ENCODE data around the gene ICE1. TPM values are rescaled to one million over a fixed set of nuclear protein-coding genes. Genes with fewer than 3 reads are reported as not detected.

ICE1 gene
- polyA plus RNA-seq, 2 of the 4 experiments (the other 2 are of a cell fraction) = 16.3 to 33.1 TPM

DNA sequence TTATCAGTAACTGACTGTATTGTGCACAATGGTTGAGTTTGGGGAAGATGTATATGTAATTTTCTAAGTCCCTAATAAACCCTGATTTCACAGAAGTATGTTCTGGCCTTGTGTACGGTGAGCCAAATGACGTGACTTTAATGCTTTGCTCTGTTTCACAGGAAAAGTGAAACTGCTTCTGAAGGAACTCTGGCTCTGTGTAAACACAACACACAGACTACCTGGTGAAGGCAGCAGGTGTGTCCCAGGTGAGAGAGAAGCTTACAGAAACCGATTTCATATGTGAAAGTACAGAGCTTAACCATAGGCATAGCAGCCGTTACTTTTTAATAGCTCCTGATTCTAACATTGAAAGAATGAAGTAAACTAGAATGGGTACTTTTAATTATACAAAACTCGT is 31.9 kb downstream of the ICE1 start:
- ATAC-seq (no peak), FAIRE-seq (no peak), DNase-seq (ENCODE audit: low read depth in 1 of 2, low spot score in 1 of 2) (no peak)
- no peaks in the 10 kb centered on the region for H3K9me3 ChIP-seq
- H3K27ac ChIP-seq = no peak overlapping the region
- TF ChIP-seq MAZ (IDR thresholded peaks at IDR 0.05; ENCODE audit: borderline replicate concordance, low read depth, low read length) (no peak), POLR2AphosphoS2 (conservative IDR thresholded peaks at IDR 0.05; ENCODE audit: low read length) (no peak)
- POLR2A ChIA-PET = interaction anchor here (1.0 kb wide), 1 partner anchor 32 kb away, joined by 4 read pairs; the partner anchor contains the start of gene ICE1
- H3K4me1 ChIP-seq = no peaks in the 10 kb centered on the region
- WGBS (ENCODE audit: missing lambda C conversion rate) = 85% methylated on average over 5 of the region's 5 CpGs
- H3K4me2 ChIP-seq = no peak overlapping the region
- CTCF ChIA-PET = interaction anchor here (1.4 kb wide), 1 partner anchor 1124 kb away, joined by 3 read pairs; no protein-coding TSS in a partner anchor
- no peak overlapping the region for H3K4me3 ChIP-seq

DNA sequence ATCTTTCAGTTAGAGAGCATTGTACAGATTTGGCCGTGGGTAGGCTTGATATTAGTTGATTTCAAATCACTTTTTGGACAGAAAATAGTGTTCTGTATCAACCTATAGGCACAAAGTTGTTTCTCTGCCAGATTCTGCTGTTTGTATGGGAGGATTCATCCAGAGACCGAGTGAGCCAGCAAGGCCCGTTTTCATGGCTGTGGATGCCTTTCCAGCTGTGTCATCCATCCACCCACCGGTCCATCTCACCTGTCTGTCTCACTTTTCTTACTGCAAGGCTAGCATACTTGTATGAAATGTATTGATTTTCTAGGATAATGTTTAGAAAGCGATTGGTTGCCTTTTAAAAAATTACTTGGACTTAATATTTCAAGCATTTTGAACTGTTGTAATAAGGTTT is 34.4 kb downstream of the ICE1 start:
- POLR2A ChIA-PET = no interaction called here
- Histone ChIP-seq H3K9me3 (no peaks in the 10 kb centered on the region), H3K4me1 (no peaks in the 10 kb centered on the region), H3K4me2 (no peak overlapping the region), H3K27ac (no peak overlapping the region), H3K4me3 (no peak overlapping the region)
- DNase-seq (ENCODE audit: low read depth in 1 of 2, low spot score in 1 of 2) = no peak
- FAIRE-seq = no peak
- TF ChIP-seq RCOR1 (IDR thresholded peaks at IDR 0.05; ENCODE audit: low read depth, low read length) = no peak
- TF ChIP-seq, protein P1, sequence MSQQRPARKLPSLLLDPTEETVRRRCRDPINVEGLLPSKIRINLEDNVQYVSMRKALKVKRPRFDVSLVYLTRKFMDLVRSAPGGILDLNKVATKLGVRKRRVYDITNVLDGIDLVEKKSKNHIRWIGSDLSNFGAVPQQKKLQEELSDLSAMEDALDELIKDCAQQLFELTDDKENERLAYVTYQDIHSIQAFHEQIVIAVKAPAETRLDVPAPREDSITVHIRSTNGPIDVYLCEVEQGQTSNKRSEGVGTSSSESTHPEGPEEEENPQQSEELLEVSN (IDR thresholded peaks at IDR 0.05; ENCODE audit: borderline replicate concordance, low read depth) = no peak
- WGBS (ENCODE audit: missing lambda C conversion rate) = 82% methylated on average over 5 of the region's 5 CpGs
- no peak for ATAC-seq
- CTCF ChIA-PET = interaction anchor here (1.4 kb wide), 1 partner anchor 10 kb away, joined by 4 read pairs; no protein-coding TSS in a partner anchor

DNA sequence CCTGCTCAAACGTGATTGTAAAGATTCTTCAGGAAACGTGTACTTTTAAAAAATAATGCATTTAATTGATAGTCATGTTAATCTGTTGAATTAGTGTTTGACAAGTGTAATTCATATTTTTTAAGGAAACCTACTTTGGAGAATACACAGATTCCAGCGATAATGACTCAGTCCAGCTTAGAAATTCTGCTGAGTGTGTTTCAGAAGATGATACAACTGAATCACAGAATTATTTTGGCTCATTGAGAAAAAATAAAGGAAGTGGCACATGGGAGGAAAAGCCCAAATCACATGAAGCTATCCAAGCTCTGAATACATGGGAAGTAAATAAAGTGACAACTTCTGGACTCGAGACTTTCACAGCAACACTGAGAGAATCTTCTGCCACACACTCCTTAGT is 37.8 kb downstream of the ICE1 start:
- DNase-seq (ENCODE audit: low read depth in 1 of 2, low spot score in 1 of 2) = no peak
- H3K27ac ChIP-seq = no peak overlapping the region
- H3K9me3 ChIP-seq = no peaks in the 10 kb centered on the region
- POLR2A ChIA-PET = no interaction called here
- no peak for FAIRE-seq
- H3K4me1 ChIP-seq = no peaks in the 10 kb centered on the region
- TF ChIP-seq, protein P2, sequence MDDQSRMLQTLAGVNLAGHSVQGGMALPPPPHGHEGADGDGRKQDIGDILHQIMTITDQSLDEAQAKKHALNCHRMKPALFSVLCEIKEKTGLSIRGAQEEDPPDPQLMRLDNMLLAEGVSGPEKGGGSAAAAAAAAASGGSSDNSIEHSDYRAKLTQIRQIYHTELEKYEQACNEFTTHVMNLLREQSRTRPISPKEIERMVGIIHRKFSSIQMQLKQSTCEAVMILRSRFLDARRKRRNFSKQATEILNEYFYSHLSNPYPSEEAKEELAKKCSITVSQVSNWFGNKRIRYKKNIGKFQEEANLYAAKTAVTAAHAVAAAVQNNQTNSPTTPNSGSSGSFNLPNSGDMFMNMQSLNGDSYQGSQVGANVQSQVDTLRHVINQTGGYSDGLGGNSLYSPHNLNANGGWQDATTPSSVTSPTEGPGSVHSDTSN (IDR thresholded peaks at IDR 0.05) = no peak
- no peak for TF ChIP-seq NR3C1 (IDR thresholded peaks at IDR 0.05)
- no peak for TF ChIP-seq SREBF2 (IDR thresholded peaks at IDR 0.05)
- TF ChIP-seq EHF (CRISPR knock-in tag; IDR thresholded peaks at IDR 0.05) = no peak
- no peak for TF ChIP-seq HDAC2 (IDR thresholded peaks at IDR 0.05)
- TF ChIP-seq CBX8 (IDR thresholded peaks at IDR 0.05) = no peak
- TF ChIP-seq RAD21 (conservative IDR thresholded peaks at IDR 0.05 in 1 of 2, IDR thresholded peaks at IDR 0.05 in 1 of 2) = no peak
- TF ChIP-seq NFE2L2 (conservative IDR thresholded peaks at IDR 0.05; ENCODE audit: low read length) = no peak
- TF ChIP-seq FOSB (CRISPR knock-in tag; IDR thresholded peaks at IDR 0.05) = no peak
- no peak for TF ChIP-seq CBX2 (IDR thresholded peaks at IDR 0.05; ENCODE audit: borderline replicate concordance, low read depth)
- TF ChIP-seq, protein P3, sequence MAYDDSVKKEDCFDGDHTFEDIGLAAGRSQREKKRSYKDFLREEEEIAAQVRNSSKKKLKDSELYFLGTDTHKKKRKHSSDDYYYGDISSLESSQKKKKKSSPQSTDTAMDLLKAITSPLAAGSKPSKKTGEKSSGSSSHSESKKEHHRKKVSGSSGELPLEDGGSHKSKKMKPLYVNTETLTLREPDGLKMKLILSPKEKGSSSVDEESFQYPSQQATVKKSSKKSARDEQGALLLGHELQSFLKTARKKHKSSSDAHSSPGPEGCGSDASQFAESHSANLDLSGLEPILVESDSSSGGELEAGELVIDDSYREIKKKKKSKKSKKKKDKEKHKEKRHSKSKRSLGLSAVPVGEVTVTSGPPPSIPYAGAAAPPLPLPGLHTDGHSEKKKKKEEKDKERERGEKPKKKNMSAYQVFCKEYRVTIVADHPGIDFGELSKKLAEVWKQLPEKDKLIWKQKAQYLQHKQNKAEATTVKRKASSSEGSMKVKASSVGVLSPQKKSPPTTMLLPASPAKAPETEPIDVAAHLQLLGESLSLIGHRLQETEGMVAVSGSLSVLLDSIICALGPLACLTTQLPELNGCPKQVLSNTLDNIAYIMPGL (CRISPR knock-in tag; IDR thresholded peaks at IDR 0.05; ENCODE audit: borderline replicate concordance) = no peak
- no peak for ATAC-seq
- H3K4me3 ChIP-seq = no peak overlapping the region
- CTCF ChIA-PET = interaction anchor here (1.0 kb wide), 1 partner anchor 17 kb away, joined by 3 read pairs; no protein-coding TSS in a partner anchor
- 88% methylated on average over 4 of the region's 4 CpGs for WGBS (ENCODE audit: missing lambda C conversion rate)
- no peak overlapping the region for H3K4me2 ChIP-seq

DNA sequence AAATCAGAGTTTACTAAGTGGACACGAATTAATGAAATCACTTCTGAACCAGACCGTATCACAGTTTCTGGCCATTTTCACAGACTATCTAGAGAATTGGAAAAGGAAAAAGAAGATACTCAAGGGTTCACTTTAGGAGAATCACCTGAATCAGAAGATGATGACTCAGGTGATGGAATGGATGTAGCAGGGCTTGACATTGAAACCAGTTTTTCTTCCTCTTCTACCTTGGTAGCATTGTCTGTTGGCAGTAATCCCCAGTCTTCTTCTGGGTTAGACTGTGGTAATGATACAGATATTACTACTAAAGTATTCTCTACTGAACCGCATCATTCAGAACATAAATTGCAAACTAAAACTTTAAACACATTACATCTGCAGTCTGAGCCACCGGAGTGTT is 38.5 kb downstream of the ICE1 start:
- FAIRE-seq (no peak), DNase-seq (ENCODE audit: low read depth in 1 of 2, low spot score in 1 of 2) (no peak), ATAC-seq (no peak)
- ChIA-PET POLR2A (no interaction called here), CTCF (no interaction called here)
- Histone ChIP-seq H3K27ac (no peak overlapping the region), H3K4me3 (no peak overlapping the region), H3K9me3 (no peaks in the 10 kb centered on the region), H3K4me2 (no peak overlapping the region), H3K4me1 (no peaks in the 10 kb centered on the region)
- no peak for TF ChIP-seq KDM1A (IDR thresholded peaks at IDR 0.05; ENCODE audit: low read depth)
- no peak for TF ChIP-seq FOSL2 (IDR thresholded peaks at IDR 0.05)
- TF ChIP-seq FOSL2 (CRISPR knock-in tag; IDR thresholded peaks at IDR 0.05) = no peak
- TF ChIP-seq, protein P4, sequence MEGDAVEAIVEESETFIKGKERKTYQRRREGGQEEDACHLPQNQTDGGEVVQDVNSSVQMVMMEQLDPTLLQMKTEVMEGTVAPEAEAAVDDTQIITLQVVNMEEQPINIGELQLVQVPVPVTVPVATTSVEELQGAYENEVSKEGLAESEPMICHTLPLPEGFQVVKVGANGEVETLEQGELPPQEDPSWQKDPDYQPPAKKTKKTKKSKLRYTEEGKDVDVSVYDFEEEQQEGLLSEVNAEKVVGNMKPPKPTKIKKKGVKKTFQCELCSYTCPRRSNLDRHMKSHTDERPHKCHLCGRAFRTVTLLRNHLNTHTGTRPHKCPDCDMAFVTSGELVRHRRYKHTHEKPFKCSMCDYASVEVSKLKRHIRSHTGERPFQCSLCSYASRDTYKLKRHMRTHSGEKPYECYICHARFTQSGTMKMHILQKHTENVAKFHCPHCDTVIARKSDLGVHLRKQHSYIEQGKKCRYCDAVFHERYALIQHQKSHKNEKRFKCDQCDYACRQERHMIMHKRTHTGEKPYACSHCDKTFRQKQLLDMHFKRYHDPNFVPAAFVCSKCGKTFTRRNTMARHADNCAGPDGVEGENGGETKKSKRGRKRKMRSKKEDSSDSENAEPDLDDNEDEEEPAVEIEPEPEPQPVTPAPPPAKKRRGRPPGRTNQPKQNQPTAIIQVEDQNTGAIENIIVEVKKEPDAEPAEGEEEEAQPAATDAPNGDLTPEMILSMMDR (IDR thresholded peaks at IDR 0.05) = no peak
- no peak for TF ChIP-seq ESRRA (IDR thresholded peaks at IDR 0.05; ENCODE audit: borderline replicate concordance, low read length)
- no peak for TF ChIP-seq ZSCAN20 (CRISPR knock-in tag; IDR thresholded peaks at IDR 0.05)
- no peak for TF ChIP-seq CHD2 (IDR thresholded peaks at IDR 0.05; ENCODE audit: low read length, partially characterized antibody)
- TF ChIP-seq CBX2 (IDR thresholded peaks at IDR 0.05; ENCODE audit: borderline replicate concordance, low read depth) = no peak
- no peak for TF ChIP-seq CHD4 (IDR thresholded peaks at IDR 0.05; ENCODE audit: borderline replicate concordance)
- TF ChIP-seq, protein P5, sequence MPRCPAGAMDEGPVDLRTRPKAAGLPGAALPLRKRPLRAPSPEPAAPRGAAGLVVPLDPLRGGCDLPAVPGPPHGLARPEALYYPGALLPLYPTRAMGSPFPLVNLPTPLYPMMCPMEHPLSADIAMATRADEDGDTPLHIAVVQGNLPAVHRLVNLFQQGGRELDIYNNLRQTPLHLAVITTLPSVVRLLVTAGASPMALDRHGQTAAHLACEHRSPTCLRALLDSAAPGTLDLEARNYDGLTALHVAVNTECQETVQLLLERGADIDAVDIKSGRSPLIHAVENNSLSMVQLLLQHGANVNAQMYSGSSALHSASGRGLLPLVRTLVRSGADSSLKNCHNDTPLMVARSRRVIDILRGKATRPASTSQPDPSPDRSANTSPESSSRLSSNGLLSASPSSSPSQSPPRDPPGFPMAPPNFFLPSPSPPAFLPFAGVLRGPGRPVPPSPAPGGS (IDR thresholded peaks at IDR 0.05) = no peak
- no peak for TF ChIP-seq JUN (IDR thresholded peaks at IDR 0.05)
- TF ChIP-seq, protein P6, sequence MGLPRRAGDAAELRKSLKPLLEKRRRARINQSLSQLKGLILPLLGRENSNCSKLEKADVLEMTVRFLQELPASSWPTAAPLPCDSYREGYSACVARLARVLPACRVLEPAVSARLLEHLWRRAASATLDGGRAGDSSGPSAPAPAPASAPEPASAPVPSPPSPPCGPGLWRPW (IDR thresholded peaks at IDR 0.05) = no peak
- 95% methylated on average over 4 of the region's 4 CpGs for WGBS (ENCODE audit: missing lambda C conversion rate)

Measured in A549 (cell line).